Activated naive CD8-positive, alpha-beta T cell treated with anti-CD3 and anti-CD28 coated beads, Interleukin-2, amount 10 ng/mL, durations not matched to agents 7 days and 5 days (primary cell): ENCODE measurements around the gene ZP3. TPM values are rescaled to one million over a fixed set of nuclear protein-coding genes. Genes with fewer than 3 reads are reported as not detected.
"Not testable (repeated sequence)": the region's sequence is repeated elsewhere in the genome, so short reads cannot be mapped to it uniquely, and the experiment has no call there.

Experiments used
- ATAC-seq: fragments of 150-1000 bp; cut with Tn5 transposase; one replicate; pipeline ENCODE4 v1.10.0; 2021; ENCODE audit warnings: low read depth, moderate library complexity
- POLR2A ChIA-PET: fragments of 350-600 bp; sonication (Branson Sonifier 250); formaldehyde crosslinking; loops from one replicate; lab custom pipeline; 2021; ENCODE audit warnings: antibody characterized with exemption; lab: Charles Lee
- DNase-seq: peaks from one replicate; pipeline ENCODE4 v3.0.0; 2021
- H3K27ac Mint-ChIP-seq: one replicate; pipeline ENCODE4 v1.8.0; 2022; ENCODE audit warnings: mild to moderate bottlenecking, mixed read lengths
- H3K27me3 Mint-ChIP-seq: one replicate; pipeline ENCODE4 v1.8.0; 2022; ENCODE audit warnings: mild to moderate bottlenecking, moderate library complexity, mixed read lengths
- H3K36me3 Mint-ChIP-seq: one replicate; pipeline ENCODE4 v1.8.0; 2021; ENCODE audit warnings: mild to moderate bottlenecking, mixed read lengths
- H3K4me1 Mint-ChIP-seq: one replicate; pipeline ENCODE4 v1.8.0; 2021; ENCODE audit warnings: mixed read lengths
- H3K4me3 Mint-ChIP-seq: one replicate; pipeline ENCODE4 v1.8.0; 2022; ENCODE audit warnings: mild to moderate bottlenecking, moderate library complexity, mixed read lengths
- H3K9me3 Mint-ChIP-seq: one replicate; pipeline ENCODE4 v1.8.0; 2021; ENCODE audit warnings: mixed read lengths
- total RNA-seq, 2 experiments: library from RNA; stranded (reverse); gene quantifications; one replicate each; pipeline ENCODE4 v1.2.3, GENCODE V29; 2021

ZP3 gene
- total RNA-seq, 2 experiments from 2014 or later = 0.80 to 1.3 TPM

DNA sequence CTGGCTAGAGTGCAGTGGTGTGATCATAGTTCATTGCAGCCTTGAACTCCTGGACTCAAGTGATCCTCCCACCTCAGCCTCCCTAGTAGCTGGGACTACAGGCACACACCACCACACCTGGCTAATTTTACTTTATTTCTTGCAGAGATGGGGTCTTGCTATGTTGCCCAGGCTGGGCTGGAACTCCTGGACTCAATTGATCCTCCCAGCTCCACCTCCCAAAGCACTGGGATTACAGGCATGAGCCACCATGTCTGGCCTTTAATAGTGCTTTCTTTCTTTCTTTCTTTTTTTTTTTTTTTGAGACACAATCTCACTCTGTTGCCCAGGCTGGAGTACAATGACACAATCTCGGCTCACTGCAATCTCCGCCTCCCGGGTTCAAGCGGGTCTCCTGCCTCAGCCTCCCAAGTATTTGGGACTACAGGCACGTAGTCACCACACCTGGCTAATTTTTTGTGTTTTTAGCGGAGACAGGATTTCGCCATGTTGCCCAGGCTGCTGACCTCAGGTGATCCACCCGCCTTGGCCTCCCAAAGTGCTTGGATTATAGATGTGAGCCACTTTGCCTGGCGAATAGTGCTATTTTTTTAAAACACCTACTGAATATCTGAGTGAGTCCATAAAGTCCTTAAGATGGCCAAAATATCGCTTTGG is 7.0 kb upstream of the ZP3 start:
- not testable (repeated sequence) for H3K36me3 Mint-ChIP-seq, H3K27me3 Mint-ChIP-seq, H3K9me3 Mint-ChIP-seq, H3K4me3 Mint-ChIP-seq, H3K27ac Mint-ChIP-seq, H3K4me1 Mint-ChIP-seq, ATAC-seq, DNase-seq
- POLR2A ChIA-PET = interaction anchor here (0.7 kb wide), 1 partner anchor 201 kb away, joined by 9 read pairs; no protein-coding TSS in a partner anchor

DNA sequence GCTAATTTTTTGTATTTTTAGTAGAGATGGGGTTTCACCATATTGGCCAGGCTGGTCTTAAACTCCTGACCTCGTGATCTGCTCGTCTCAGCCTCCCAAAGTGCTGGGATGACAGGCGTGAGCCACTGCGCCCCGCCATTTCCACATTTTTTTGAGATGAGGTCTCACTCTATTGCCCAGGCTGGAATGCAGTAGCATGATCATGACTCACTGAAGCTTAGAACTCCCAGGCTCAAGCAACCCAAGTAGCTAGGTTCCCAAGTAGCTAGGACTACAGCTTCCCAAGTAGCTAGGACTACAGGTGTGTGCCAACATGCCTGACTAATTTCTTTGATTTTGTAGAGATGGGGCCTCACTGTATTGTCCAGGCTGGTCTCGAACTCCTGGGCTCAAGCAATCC is 3.7 kb upstream of the ZP3 start:
- DNase-seq, H3K9me3 Mint-ChIP-seq, H3K36me3 Mint-ChIP-seq, H3K4me1 Mint-ChIP-seq, H3K27ac Mint-ChIP-seq, POLR2A ChIA-PET, H3K4me3 Mint-ChIP-seq, ATAC-seq, H3K27me3 Mint-ChIP-seq: not testable (repeated sequence)

DNA sequence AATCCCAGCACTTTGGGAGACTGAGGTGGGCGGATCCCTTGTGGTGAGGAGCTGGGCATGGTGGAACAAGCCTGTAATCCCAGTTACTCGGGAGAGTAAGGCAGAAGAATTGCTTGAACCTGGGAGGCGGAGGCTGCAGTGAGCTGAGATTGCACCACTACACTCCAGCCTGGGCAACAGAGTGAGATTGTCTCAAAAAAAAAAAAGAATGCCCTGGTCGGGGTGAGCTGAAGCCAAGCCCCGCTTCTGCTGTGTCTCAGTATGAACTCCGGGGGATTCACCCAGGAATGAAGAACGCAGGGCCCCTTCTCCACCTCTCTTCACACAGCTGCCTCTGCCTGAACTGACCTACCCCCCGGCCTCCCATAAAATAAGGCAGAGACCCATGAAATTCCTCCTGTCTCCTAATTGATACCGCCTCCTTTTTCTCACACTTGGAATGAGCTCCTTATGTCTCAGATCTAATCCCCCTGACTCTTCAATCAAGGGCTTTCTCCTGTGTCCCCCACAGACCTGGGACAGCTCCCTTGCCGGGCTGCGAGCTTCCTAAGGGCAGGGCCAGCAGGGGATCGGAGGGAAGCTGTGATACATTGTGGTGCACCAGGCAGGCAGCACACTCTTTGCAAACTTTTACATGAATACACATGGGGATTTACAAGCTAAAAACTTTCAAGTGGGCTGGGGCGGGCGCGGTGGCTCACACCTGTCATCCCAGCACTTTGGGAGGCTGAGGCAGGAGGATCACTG is 911 bp upstream of the ZP3 start:
- Mint-ChIP-seq H3K27ac (no peak overlapping the region), H3K36me3 (no peaks in the 10 kb centered on the region), H3K9me3 (no peaks in the 10 kb centered on the region), H3K27me3 (peaks cover 8% of the 10 kb centered on the region), H3K4me1 (peaks cover 3% of the 10 kb centered on the region), H3K4me3 (no peak overlapping the region)
- ATAC-seq = no peak
- POLR2A ChIA-PET = interaction anchor here (0.7 to 1.0 kb wide), 2 partner anchors 22 to 59 kb away, joined by 3 read pairs; no protein-coding TSS in a partner anchor
- DNase-seq = no peak

DNA sequence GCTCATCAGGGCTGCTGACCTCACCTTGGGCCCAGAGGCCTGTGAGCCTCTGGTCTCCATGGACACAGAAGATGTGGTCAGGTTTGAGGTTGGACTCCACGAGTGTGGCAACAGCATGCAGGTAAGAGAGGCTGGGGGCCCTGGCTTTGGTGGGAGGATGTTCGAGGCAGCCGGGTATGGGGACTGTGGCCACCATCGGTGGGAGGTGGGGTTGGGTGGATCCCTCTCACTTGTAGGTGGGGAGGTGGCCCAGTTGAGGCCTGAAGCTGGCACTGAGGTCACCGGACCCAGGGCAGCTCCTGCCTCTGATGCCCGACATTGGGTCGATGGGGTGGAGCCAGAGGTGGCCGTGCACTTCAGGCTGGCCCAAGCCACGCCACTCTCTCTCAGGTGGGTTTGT is 406 bp downstream of the ZP3 start:
- H3K27me3 Mint-ChIP-seq = peaks cover 5% of the 10 kb centered on the region
- H3K9me3 Mint-ChIP-seq = no peaks in the 10 kb centered on the region
- no peak overlapping the region for H3K4me3 Mint-ChIP-seq
- peaks cover 1% of the 10 kb centered on the region for H3K4me1 Mint-ChIP-seq
- no peak overlapping the region for H3K27ac Mint-ChIP-seq
- ATAC-seq (no peak), DNase-seq (no peak)
- POLR2A ChIA-PET = interaction anchor here (1.0 kb wide), 1 partner anchor 61 kb away, joined by 3 read pairs; no protein-coding TSS in a partner anchor
- no peaks in the 10 kb centered on the region for H3K36me3 Mint-ChIP-seq

DNA sequence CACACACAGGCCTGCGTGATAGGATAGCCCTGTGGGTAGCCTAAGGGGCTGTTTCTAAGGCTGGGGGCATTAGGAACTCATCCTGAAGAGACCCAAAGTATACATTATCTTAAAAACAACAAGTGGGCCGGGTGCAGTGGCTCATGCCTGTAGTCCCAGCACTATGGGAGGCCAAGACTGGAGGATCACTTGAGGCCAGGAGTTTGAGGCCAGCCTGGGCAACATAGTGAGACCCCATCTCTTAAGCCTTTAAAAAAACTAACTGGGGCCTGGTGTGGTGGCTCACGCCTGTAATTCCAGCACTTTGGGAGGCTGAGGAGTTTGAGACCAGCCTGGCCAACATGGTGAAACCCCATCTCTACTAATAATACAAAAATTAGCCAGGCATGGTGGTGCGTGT is 808 bp downstream of the ZP3 start:
- H3K27me3 Mint-ChIP-seq, H3K4me1 Mint-ChIP-seq, H3K27ac Mint-ChIP-seq, H3K9me3 Mint-ChIP-seq, H3K4me3 Mint-ChIP-seq, H3K36me3 Mint-ChIP-seq, DNase-seq, POLR2A ChIA-PET, ATAC-seq: not testable (repeated sequence)

DNA sequence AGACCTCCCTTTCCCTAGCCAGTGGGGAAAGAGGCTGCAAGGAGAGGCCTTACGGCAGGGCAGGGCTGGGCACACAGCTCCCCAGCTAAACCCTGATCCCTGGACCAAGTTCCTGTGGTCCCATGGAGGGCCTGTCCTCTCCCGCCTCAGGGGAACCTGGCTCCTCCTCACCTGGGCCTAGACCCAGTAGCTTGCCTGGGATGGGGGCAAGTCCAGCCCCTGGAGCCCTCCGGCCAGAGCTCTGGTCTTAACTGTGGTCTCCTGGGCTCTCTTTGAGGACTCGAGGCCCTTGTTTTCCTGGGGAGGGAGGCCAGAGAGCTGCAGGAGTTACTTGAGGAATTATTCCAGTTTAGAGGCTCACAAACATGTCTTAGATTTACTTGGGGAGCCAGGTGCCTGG is 1.5 kb downstream of the ZP3 start:
- DNase-seq (no peak), ATAC-seq (no peak)
- Mint-ChIP-seq H3K36me3 (no peaks in the 10 kb centered on the region), H3K9me3 (no peaks in the 10 kb centered on the region), H3K27me3 (no peaks in the 10 kb centered on the region), H3K4me3 (no peak overlapping the region), H3K4me1 (peaks cover 1% of the 10 kb centered on the region), H3K27ac (no peak overlapping the region)
- POLR2A ChIA-PET = no interaction called here

DNA sequence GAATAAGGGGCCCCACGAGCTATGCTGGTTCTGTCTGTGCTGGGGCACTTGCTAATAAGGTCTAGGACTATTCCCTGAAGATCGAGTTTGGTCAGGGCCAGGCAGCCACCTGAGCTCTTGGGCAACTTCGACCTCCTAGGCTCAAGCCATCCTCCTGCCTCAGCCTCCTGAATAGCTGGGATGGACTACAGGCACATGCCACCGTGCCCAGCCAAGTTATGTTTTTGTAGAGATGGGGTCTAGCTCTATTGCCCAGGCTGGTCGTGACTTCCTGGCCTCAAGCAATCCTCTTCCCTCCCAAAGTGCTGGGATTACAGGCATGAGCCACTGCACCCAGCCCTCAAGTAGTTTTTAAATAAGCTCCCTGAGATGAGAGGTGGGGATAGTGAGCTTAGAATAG is 2.9 kb downstream of the ZP3 start:
- Mint-ChIP-seq H3K4me3 (no peak overlapping the region), H3K9me3 (no peaks in the 10 kb centered on the region), H3K4me1 (peaks cover 1% of the 10 kb centered on the region), H3K36me3 (no peaks in the 10 kb centered on the region), H3K27ac (no peak overlapping the region), H3K27me3 (no peaks in the 10 kb centered on the region)
- no peak for DNase-seq
- ATAC-seq = no peak
- POLR2A ChIA-PET = no interaction called here

DNA sequence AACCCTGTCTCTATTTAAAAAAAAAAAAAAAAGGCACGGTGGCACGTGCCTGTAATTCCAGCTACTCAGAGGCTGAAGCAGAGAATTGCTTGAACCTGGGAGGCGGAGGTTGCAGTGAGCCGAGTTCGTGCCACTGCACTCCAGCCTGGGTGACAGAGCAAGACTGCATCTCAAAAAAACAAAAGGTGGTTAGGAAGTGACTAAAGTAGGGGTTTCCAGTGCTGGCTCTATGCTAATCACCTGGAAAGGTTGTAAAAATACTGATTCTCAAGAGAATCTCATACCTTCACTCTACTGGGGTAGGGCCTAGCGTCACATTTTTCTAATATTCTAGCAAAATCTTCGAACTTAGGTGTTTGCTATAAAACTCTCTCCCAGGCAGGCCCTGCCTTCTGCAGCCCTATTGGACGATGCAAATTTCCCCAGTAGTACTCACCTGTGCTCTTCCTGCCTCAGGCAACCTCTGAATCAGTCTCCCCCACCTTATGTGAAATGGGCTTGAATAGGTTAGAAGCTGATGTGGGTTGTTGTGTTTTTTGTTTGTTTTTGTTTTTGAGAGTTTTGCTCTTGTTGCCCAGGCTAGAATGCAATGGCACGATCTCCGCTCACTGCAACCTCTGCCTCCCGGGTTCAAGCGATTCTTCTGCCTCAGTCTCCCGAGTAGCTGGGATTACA is 3.5 kb downstream of the ZP3 start:
- Mint-ChIP-seq H3K4me3 (no peak overlapping the region), H3K9me3 (no peaks in the 10 kb centered on the region), H3K27ac (no peak overlapping the region), H3K27me3 (no peaks in the 10 kb centered on the region), H3K4me1 (peaks cover 1% of the 10 kb centered on the region), H3K36me3 (no peaks in the 10 kb centered on the region)
- POLR2A ChIA-PET = no interaction called here
- ATAC-seq (no peak), DNase-seq (no peak)

DNA sequence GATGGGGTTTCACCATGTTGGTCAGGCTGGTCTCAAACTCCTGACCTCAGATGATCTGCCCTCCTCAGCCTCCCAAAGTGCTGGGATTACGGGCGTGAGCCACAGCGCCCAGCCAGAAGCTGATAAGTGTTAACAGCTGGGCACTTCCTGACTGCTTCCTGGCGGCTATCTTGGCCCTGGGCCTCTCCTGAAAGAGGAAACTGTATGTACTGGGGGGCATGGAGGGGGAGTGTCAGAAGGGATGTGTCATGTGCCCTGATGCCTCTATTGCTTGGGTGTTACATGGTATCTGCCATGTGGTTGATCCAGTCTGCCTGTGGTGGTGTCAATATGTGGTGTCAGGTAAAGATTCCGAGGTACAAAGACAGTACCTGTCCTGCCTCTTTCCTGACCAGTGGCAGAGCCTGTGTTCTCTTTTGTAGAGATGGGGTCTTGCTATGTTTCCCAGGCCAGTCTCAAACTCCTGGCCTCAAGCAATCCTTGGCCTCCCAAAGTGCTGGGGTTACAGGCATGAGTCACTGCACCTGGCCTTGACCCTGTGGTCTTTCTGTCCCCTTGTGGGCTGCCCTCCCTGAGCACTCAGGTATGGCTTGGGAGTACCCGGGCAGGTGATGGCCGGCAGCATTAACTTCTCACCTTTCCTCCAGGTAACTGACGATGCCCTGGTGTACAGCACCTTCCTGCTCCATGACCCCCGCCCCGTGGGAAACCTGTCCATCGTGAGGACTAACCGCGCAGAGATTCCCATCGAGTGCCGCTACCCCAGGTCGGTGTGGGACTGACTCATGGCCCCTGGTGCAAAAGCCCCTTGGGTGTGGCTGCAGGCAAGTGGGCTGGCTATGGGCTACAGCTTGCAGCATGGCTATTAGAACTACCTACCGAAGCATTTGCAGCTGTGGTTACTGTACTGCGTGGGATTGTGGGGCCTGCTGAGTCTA is 4.4 kb downstream of the ZP3 start:
- no peak overlapping the region for H3K27ac Mint-ChIP-seq
- no peaks in the 10 kb centered on the region for H3K9me3 Mint-ChIP-seq
- POLR2A ChIA-PET = no interaction called here
- ATAC-seq (no peak), DNase-seq (no peak)
- no peaks in the 10 kb centered on the region for H3K27me3 Mint-ChIP-seq
- peaks cover 1% of the 10 kb centered on the region for H3K4me1 Mint-ChIP-seq
- no peak overlapping the region for H3K4me3 Mint-ChIP-seq
- no peaks in the 10 kb centered on the region for H3K36me3 Mint-ChIP-seq

DNA sequence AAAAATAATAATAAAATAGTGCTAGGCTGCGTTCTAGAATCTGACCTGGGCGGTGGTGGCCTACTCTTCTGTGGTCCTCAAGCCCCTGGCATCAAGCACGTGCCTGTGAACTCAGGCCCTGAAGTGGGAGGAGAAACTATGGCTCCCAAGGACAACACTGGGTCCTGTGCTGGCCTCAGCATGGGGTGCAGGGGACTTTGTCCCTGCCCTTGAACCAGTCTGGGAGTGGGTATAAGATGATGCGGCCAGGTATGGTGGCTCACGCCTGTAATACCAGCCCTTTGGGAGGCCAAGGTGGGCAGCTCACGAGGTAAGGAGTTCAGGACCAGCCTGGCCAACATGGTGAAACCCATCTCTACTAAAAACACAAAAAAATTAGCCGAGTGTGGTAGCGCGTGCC is 5.5 kb downstream of the ZP3 start:
- Mint-ChIP-seq H3K4me1 (no peaks in the 10 kb centered on the region), H3K27me3 (no peaks in the 10 kb centered on the region), H3K4me3 (no peak overlapping the region), H3K27ac (no peak overlapping the region), H3K36me3 (no peaks in the 10 kb centered on the region), H3K9me3 (no peaks in the 10 kb centered on the region)
- ATAC-seq (no peak), DNase-seq (no peak)
- POLR2A ChIA-PET = no interaction called here

DNA sequence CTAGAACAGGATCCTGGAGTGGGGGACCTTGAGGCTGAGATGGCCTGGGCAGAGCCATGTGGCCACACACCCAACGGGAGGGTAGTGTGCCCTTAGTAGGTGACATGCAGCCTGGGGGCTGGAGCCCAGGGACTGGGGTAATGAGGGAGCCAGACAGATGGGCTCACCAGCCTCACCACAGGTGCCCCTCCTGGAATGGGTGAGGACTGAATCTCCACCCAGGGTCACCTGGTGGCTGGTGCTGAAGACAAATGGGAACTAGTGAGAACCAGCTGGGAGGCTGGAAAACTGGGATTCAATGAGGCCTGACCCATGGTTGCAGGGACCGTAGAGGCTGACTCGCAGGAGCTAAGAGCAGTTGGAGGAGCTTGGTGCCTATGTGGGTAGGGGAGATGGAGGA is 6.1 kb downstream of the ZP3 start:
- DNase-seq = no peak
- no peak overlapping the region for H3K4me3 Mint-ChIP-seq
- no peaks in the 10 kb centered on the region for H3K4me1 Mint-ChIP-seq
- no peak overlapping the region for H3K27ac Mint-ChIP-seq
- H3K36me3 Mint-ChIP-seq = no peaks in the 10 kb centered on the region
- POLR2A ChIA-PET = interaction anchor here (0.5 kb wide), 1 partner anchor 18 kb away, joined by 5 read pairs; no protein-coding TSS in a partner anchor
- ATAC-seq = no peak
- no peaks in the 10 kb centered on the region for H3K27me3 Mint-ChIP-seq
- no peaks in the 10 kb centered on the region for H3K9me3 Mint-ChIP-seq

DNA sequence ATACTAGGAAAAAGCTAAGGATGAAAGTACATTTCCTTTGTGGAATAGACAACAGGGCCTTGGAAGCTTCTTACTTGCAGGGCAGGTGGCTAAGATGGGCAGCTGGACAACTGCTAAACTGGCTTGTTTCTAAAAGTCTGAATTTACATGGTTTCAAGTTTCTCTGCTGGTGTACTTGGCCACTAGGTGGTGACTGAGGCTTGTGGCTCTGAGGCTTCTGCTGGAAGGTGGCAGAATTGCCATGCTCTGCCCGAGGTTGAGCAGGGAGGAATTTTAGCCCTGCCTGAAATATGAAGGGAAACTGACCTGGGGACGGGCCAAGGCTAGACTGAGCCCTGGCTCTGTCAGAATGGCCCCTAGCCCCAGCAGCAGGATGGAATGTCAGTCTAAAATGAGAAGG is 13.1 kb downstream of the ZP3 start:
- ATAC-seq = peak; percentile 50
- H3K27ac Mint-ChIP-seq, H3K36me3 Mint-ChIP-seq, DNase-seq, H3K4me3 Mint-ChIP-seq, H3K27me3 Mint-ChIP-seq, POLR2A ChIA-PET, H3K4me1 Mint-ChIP-seq, H3K9me3 Mint-ChIP-seq: not testable (repeated sequence)
